ENCODE data around the gene SEMA3B.

DNA sequence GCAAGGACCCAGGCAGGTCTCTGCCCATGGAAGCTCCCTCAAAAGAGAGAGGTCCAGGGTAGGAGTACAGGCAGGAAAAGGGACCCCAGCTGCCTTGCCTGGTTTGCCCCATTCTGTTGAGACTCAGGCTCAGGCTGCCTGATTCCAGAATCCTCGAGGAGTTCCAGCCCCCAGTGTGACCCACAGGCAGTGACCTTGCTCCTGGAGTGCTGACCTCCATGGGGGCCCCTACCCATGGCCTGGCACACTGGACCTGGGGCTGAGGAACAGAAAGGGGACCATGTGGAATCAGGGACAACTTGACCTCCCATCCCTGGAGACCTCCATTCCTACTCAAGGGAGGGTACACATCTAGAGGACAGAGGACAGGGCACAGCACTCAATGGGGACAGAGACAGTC, 3.4 kb upstream of the SEMA3B start:
- TF ChIP-seq, protein P1, sequence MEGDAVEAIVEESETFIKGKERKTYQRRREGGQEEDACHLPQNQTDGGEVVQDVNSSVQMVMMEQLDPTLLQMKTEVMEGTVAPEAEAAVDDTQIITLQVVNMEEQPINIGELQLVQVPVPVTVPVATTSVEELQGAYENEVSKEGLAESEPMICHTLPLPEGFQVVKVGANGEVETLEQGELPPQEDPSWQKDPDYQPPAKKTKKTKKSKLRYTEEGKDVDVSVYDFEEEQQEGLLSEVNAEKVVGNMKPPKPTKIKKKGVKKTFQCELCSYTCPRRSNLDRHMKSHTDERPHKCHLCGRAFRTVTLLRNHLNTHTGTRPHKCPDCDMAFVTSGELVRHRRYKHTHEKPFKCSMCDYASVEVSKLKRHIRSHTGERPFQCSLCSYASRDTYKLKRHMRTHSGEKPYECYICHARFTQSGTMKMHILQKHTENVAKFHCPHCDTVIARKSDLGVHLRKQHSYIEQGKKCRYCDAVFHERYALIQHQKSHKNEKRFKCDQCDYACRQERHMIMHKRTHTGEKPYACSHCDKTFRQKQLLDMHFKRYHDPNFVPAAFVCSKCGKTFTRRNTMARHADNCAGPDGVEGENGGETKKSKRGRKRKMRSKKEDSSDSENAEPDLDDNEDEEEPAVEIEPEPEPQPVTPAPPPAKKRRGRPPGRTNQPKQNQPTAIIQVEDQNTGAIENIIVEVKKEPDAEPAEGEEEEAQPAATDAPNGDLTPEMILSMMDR (conservative IDR thresholded peaks at IDR 0.05; ENCODE audit: low read depth, low read length) = no peak
- no peak for TF ChIP-seq EZH2 (IDR thresholded peaks at IDR 0.05; ENCODE audit: borderline replicate concordance, low read depth, low read length, poor library complexity, severe bottlenecking)
